ENCODE data around the gene NINL.

The NINL gene

DNA sequence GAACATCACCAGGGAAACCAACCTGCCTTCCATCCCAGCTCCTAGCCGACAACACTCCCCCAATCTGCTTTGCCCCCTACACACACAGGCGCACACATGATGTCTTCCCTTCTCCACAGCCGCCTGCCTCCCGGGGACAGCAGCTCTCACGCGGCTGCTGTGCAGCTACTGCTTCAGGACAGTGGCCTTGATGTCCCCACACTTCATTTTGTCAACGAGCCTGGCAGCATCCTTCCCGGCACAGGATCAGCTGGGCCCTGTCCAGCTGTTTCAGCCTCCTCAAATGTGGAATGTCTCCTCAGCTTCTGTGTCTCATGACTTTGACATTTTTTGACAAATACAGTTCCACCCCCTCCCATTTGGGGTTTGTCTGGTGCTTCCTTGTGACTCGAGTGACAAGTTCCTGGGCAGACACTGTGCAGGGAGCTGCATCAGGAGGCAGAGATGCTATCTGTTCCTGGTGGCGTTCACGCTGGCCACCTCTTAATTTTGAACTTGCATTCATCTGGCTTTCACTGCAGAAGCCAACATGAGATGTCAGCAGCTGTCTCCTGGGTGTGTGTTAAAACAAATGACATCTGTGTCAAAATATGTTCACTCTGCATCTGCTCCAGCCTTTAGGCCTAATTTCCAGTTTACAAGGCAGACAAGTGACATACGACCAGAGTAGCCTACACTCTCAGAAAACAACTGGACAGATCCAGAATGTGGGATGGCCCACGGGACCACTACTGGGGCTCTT, 120.7 kb downstream of the NINL start:
- DNase-seq (ENCODE audit: low spot score): no peak

DNA sequence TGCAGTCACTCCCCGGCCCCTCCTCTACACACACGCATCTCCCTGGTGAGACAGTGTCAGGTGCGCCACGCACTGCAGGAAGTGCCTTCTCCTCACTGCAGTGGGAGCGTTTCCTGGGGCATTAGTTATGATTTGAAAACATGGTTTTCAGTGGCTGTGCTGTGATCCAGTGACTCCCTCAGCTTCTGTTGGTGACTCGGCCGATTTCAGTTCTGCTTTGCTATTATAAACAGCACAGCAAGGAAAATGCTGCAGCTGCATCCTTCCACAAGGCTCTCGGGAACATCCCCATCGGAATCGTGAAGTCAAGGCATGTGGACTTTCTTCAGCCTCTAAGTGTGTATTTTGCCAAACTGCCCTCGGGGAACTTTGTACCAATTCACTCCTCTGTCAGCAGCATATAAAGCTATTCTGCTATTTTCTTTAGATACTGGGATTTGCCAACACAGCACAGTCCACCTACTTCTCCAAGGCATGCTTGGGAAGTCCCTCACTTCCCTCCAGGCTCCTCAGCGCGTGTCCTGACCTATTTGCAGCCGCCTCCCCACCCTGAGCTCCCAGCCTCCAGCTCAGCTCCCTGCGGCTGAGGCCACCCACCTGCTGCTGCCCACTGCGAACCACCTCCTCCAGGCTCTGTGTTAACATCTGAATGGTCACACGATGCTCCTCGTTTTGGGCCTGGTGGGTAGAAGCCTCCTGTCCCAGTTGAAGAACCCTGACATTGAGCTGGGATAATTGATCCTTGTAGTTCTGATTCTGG, 123.4 kb downstream of the NINL start:
- DNase-seq (ENCODE audit: low spot score): no peak

DNA sequence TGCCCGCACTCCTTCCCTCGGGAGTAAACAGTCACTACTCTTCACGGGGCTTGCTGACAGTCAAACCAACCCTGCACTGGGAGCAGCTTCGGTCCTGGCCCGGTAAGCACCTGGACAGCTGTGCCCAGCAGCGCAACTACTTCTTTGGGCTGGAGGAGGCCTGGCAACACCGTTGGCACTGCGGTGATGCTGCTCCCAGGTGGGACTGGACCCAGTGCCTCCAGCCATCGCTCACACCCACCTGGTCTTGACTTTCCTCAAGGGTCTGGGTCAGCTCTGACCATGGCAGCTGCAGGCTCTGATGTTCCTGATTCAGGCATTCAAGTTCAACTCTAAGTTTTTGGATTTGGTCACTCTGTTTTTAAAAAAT, 124.1 kb downstream of the NINL start:
- no peak for DNase-seq (ENCODE audit: low spot score)

DNA sequence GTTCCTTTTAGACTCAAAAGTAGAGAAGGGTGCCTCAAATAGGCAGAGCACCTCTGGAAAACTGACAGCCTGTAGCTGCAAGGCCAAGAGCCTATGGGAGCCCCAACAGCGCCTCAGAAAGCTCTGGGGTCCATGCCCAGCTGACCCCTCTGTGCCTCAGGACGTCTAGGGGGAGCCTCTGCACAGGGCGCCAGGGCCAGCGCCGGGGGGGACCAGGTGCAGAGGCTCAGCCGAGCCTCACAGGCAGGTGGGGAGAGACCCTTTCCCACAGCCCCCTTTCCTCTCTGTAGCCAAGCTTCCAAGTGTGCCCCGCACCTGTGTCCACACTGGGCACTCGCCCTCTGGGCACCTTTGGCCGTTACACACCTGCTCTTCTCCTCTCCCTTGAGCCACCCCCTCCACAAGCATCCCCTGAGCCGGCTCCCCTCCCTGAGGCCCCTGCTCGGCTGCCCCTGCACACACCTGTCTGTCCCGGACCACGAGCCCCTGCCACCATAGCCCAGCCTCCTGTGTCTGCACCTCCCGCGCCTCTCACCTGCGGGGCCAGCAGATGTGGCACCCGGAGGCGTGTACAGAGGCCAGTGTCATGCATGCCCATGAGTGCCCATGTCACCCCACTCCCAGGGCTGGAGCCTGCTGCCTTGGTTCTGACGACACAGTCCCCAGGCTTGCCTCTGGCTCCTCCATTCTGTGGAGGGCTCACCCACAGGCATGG, 124.6 kb downstream of the NINL start:
- no peak for DNase-seq (ENCODE audit: low spot score)

- DNase-seq (ENCODE audit: low spot score): no peak
Measured at GRCh38 chr20:25459916-25460535, 125.3 kb downstream of the NINL start.

DNA sequence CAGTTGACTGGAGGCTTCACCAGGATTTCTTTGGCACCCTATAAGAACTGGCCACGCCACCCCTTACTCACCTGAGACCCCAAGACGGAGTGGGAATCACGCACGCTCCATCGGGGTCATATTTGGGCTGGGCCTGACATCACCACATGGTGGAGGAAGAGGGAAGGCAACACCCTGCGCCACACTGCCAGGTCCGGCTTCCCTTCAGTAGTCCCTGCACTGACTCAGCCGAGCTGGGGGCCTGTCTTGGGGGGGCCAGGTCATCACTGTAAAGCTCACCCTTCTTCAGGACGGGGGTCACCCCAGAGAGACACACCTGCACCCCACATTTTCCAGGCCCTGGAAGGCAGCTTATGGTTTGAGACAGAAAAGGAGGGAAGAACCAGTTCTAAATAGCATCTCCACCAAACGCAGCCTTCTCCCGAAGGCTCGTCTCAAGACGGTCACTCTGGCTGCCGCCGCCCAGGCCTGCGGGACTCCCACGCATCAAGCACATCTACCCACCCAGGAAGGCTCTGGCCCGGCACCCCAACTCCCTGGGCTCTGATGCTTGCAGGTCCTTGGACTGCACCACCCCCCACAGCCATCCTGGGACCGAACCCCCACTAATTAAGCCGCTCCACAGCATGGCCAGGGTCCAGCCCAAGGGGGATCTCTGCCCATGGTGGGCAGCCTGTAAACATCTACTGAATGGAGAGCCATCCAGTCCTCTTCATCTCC, 126.1 kb downstream of the NINL start:
- DNase-seq (ENCODE audit: low spot score): no peak

GRCh38 chr20:25457886-25458680, 127.2 kb downstream of the NINL start:
- no peak for DNase-seq (ENCODE audit: low spot score)

DNA sequence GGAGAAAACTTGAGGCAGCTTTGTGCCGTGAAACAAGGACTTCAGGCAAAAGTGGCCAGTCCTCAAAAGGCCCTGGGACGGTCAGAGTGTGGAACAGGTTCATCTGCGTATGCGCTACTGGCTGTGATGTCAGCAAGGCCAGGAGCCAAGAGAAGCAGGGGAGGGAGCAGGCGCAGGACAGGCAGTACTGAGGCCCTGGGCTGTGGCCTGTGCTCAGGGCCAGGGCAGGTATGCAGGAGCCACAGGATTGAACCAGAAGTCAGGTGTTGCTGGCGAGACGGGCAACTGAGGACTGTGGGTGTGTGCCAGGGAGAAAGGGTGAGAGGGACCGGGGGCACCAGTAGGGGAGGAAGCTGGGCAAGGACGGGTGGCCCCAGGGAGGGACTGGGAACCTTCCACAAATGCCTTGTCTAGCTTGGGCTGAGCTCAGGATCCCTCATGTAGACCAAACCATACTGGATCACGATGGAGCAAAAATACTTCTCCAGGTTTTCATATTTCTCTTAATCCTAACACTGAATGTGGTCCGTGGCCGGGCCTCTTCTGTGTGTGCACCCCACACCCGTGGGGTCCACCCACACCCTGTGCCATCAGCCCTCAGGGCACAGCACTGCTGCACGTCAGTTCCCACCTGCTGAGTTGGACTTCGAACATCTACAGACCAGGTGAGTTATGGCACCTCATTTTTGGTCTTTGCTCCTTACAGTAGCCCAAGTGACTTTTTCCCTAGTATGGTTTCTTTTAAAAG, 131.0 kb downstream of the NINL start:
- no peak for DNase-seq (ENCODE audit: low spot score)

DNA sequence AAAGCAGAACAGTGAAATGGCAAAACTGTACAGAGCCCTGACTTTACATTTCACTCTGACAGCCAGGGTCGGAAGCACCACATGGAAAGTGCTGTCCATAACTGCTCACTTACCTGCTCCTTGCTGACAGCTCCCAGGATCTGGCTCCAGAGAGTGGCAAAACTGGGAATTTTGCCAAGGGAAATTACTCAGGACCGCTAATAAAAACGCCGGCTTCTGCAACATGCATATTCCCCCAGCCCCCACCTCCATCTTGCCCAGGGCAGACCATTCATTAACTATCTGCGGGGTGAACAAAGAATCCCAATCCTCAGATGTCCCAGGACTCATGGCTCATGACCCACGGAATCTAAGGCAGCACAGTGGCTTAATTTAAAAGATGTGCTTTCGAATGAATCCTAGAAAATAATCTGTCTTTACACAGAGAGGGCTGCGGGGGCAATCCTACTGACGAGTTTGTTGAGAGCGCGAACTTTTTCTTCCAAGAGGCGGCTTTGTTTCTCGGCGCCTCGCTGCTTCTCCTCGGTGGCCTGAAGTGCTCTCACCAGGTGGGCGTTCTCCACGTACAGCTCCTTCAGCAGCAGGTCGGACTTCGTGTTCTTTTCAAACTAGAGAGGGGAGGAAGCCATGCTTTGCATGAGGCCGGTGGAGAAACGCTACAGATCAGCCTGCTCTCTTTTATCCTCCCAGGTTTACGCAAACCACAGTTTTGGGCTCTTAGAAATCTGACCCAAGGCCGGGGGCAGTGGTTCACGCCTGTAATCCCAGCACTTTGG, 132.1 kb downstream of the NINL start:
- peak; percentile 47 for DNase-seq (ENCODE audit: low spot score)

GRCh38 chr20:25452333-25452732, 133.0 kb downstream of the NINL start:
- no peak for DNase-seq (ENCODE audit: low spot score)

DNA sequence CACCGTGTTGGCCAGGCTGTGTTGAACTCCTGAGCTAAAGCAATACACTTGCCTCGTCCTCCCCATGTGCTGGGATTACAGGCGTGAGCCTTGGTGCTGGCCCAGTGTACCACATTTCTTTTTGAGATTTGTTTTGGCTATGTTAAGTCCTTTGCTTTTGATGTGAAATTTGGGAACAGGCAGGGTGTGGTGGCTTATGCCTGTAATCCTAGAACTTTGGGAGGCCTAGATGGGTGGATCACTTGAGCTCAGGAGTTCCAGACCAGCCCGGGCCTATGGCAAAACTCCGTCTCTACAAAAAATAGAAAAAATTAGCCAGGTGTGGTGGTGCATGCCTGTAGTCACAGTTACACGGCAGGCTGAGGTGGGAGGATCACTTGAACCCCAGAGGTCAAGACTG, 137.7 kb downstream of the NINL start:
- no peak for DNase-seq (ENCODE audit: low spot score)

DNA sequence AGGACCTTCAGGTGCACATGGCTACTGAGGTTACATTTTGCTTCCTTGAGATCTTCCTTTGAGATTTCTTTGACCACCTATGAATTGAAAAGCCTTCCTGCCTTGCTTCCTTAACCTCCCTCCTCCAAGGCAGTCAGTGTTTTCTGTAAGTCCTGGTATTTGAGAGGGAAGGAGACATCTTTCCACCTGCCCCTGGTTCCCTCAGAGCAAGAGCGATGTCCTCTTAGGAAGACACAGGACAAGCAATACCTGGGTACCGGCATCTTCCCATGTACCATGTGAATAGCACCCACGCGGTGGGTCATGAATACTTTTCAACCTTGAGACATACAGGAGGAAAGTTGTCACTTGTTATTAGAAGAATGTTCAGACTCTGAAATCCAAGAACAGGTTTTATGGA, 140.8 kb downstream of the NINL start:
- DNase-seq (ENCODE audit: low spot score): no peak

- no peak for DNase-seq (ENCODE audit: low spot score)
Measured at GRCh38 chr20:25439328-25439727, 146.0 kb downstream of the NINL start.

GRCh38 chr20:25437153-25437581, 148.2 kb downstream of the NINL start:
- DNase-seq (ENCODE audit: low spot score): no peak

GRCh38 chr20:25424536-25424935, 160.8 kb downstream of the NINL start:
- DNase-seq (ENCODE audit: low spot score): no peak

- no peak for DNase-seq (ENCODE audit: low spot score)
Measured at GRCh38 chr20:25422032-25422431, 163.3 kb downstream of the NINL start.

DNA sequence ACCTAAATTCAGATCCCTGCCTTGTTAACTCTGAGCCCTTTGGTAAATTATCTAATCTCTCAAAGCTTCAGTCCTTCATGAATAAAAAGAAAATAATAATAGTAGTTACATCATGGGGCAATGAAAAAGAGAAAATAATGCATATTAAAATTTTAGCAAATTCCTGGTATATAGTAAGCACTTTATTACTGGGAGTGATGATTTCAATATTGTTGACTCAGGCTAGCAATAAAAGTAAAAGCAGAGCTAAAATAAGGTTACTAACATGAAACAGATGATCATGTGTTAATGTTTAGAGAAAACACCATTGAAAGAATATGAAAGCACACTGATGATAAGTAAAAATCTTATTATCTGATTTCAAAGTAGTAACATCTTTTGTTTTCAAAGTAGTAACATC, 164.2 kb downstream of the NINL start:
- no peak for DNase-seq (ENCODE audit: low spot score)

DNA sequence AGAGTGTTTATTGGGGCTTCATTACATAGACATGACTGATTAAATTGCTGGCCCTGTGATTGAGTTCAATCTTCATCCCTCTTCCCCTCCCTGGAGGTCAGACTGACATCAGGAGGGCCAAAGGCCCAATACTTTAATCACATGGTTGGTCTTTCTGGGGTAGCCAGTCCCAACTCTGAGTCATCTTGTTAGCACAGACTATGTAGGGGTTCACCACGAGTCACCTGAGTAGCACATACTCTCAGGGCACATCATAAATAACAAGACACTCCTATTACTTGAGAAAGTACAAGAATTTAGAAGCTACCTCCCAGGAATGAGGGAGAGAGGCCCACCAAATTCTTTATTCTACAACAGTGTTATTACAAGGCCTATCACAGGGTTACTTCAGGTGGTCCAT, 166.6 kb downstream of the NINL start:
- DNase-seq (ENCODE audit: low spot score): no peak

DNA sequence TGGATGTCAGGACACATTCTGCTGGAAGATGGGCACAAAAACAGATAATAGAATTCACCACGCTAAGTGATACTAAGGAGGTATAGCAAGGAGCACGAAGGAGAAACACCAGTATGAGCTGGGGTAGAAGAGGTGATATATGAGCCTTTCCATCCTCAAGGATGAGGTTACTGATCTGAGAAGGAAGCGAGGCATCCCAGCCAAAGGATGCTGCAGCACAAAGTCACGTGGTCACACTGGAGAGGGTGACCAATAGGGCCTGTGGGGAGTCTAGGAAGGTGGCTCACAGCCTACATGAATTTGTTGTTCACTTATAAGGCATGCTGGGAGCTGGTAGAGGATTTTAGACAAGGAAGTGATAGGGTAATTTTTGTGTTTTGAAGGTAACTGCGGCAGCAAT, 176.4 kb downstream of the NINL start:
- no peak for DNase-seq (ENCODE audit: low spot score)

- no peak for DNase-seq (ENCODE audit: low spot score)
Measured at GRCh38 chr20:25408170-25408547, 177.2 kb downstream of the NINL start.
